MCF 10A (cell line): ENCODE data around the gene C1QTNF1. TPM values are rescaled to one million over a fixed set of nuclear protein-coding genes. Genes with fewer than 3 reads are reported as not detected.

Source experiments
- BruUV-seq: library from RNA; stranded (reverse); fragments of 400-500 nt; replicated peaks from 2 replicates; lab custom pipeline; 2021; lab: Mats Ljungman, UMichigan
- CTCF ChIA-PET: fragments of 300-600 bp; sonication (Branson Sonifier 250); formaldehyde crosslinking; extraction: SDS; loops from one replicate; lab custom pipeline; 2021; ENCODE audit warnings: antibody characterized with exemption, inconsistent platforms; lab: Yijun Ruan, JAX
- POLR2A ChIA-PET: fragments of 300-600, 350-650 bp; sonication (Branson Sonifier 250); formaldehyde crosslinking; extraction: SDS; loops from one replicate; lab custom pipeline; 2020; ENCODE audit warnings: antibody characterized with exemption, inconsistent platforms; lab: Yijun Ruan, JAX
- DNase-seq: peaks from one replicate; pipeline ENCODE4 v3.0.0-alpha.2; 2018; ENCODE audit not compliant: unreplicated experiment
- H3K27ac Mint-ChIP-seq: one replicate; pipeline ENCODE4 v1.8.0; 2022; ENCODE audit warnings: mild to moderate bottlenecking, low read depth, mixed read lengths; ENCODE audit not compliant: unreplicated experiment
- H3K27me3 Mint-ChIP-seq: one replicate; pipeline ENCODE4 v1.8.0; 2022; ENCODE audit warnings: mixed read lengths; ENCODE audit not compliant: insufficient read depth, unreplicated experiment
- H3K36me3 Mint-ChIP-seq: one replicate; pipeline ENCODE4 v1.8.0; 2022; ENCODE audit warnings: mild to moderate bottlenecking, moderate library complexity, mixed read lengths; ENCODE audit not compliant: insufficient read depth, unreplicated experiment
- H3K4me1 Mint-ChIP-seq: one replicate; pipeline ENCODE4 v1.8.0; 2022; ENCODE audit warnings: mixed read lengths; ENCODE audit not compliant: insufficient read depth, unreplicated experiment
- H3K4me3 Mint-ChIP-seq: one replicate; pipeline ENCODE4 v1.8.0; 2022; ENCODE audit warnings: mild to moderate bottlenecking, moderate library complexity, mixed read lengths; ENCODE audit not compliant: unreplicated experiment
- H3K9me3 Mint-ChIP-seq: one replicate; pipeline ENCODE4 v1.8.0; 2022; ENCODE audit warnings: mixed read lengths; ENCODE audit not compliant: unreplicated experiment
- CTCF ChIP-seq: fragments of 200-600 bp; IDR thresholded peaks from one replicate; pipeline ENCODE4 v1.8.0; 2022; ENCODE audit warnings: antibody characterized with exemption, mild to moderate bottlenecking; ENCODE audit not compliant: unreplicated experiment
- intact Hi-C: fragments of 100-400 bp; cut with micrococcal nuclease; formaldehyde crosslinking; loops from 2 replicates; pipeline ENCODE4 v1.14.1; 2022
- total RNA-seq: library from RNA; stranded (reverse); gene quantifications from 2 replicates; pipeline ENCODE4 v1.2.3, GENCODE V29; 2022

Gene C1QTNF1
- total RNA-seq, 1 experiment from 2014 or later, result 3.0 TPM

- Mint-ChIP-seq H3K4me1 (no peaks in the 10 kb centered on the region), H3K9me3 (no peaks in the 10 kb centered on the region), H3K27me3 (no peaks in the 10 kb centered on the region), H3K4me3 (no peak overlapping the region), H3K27ac (no peak overlapping the region), H3K36me3 (peaks cover 46% of the 10 kb centered on the region)
- CTCF ChIA-PET, result no interaction called here
- intact Hi-C loops, result no loop called here
- POLR2A ChIA-PET, result interaction anchor here (1.1 kb wide), 1 partner anchor 12 kb away, joined by 3 read pairs; no protein-coding TSS in a partner anchor
- DNase-seq, result no peak
- no peak for TF ChIP-seq CTCF
- BruUV-seq, result no TSS peak
Measured at GRCh38 chr17:78998311-78999055, 25.5 kb upstream of the C1QTNF1 start.

- no peak for DNase-seq
- Mint-ChIP-seq H3K4me1 (no peaks in the 10 kb centered on the region), H3K4me3 (no peak overlapping the region), H3K36me3 (peaks cover 38% of the 10 kb centered on the region), H3K9me3 (no peaks in the 10 kb centered on the region), H3K27me3 (no peaks in the 10 kb centered on the region), H3K27ac (no peak overlapping the region)
- ChIA-PET POLR2A (interaction anchor here (0.7 to 1.1 kb wide), 2 partner anchors 12 to 37 kb away, joined by 3 read pairs; no protein-coding TSS in a partner anchor), CTCF (no interaction called here)
- no peak for TF ChIP-seq CTCF
- BruUV-seq, result no TSS peak
- intact Hi-C loops, result no loop called here
Measured at GRCh38 chr17:78999056-78999768, 24.8 kb upstream of the C1QTNF1 start.

GRCh38 chr17:78999947-79000395 lies 24.0 kb upstream of the C1QTNF1 start:
- BruUV-seq, result no TSS peak
- Mint-ChIP-seq H3K9me3 (no peaks in the 10 kb centered on the region), H3K4me1 (no peaks in the 10 kb centered on the region), H3K27ac (no peak overlapping the region), H3K4me3 (no peak overlapping the region), H3K27me3 (no peaks in the 10 kb centered on the region), H3K36me3 (peaks cover 31% of the 10 kb centered on the region)
- intact Hi-C loops, result no loop called here
- no peak for DNase-seq
- POLR2A ChIA-PET, result interaction anchor here (0.7 to 1.1 kb wide), 2 partner anchors 13 to 36 kb away, joined by 3 read pairs; no protein-coding TSS in a partner anchor
- CTCF ChIA-PET, result no interaction called here
- no peak for TF ChIP-seq CTCF
